ENCODE results near the gene HAUS8. TPM values are rescaled to one million over a fixed set of nuclear protein-coding genes. Genes with fewer than 3 reads are reported as not detected.

HAUS8 gene, protein sequence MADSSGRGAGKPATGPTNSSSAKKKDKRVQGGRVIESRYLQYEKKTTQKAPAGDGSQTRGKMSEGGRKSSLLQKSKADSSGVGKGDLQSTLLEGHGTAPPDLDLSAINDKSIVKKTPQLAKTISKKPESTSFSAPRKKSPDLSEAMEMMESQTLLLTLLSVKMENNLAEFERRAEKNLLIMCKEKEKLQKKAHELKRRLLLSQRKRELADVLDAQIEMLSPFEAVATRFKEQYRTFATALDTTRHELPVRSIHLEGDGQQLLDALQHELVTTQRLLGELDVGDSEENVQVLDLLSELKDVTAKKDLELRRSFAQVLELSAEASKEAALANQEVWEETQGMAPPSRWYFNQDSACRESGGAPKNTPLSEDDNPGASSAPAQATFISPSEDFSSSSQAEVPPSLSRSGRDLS
- 22.4 TPM for polyA plus RNA-seq (2013, experiment 1 of 2; ENCODE audit: insufficient read length)
- polyA plus RNA-seq (2013, experiment 2 of 2; ENCODE audit: insufficient read length), result 3.6 TPM

DNA sequence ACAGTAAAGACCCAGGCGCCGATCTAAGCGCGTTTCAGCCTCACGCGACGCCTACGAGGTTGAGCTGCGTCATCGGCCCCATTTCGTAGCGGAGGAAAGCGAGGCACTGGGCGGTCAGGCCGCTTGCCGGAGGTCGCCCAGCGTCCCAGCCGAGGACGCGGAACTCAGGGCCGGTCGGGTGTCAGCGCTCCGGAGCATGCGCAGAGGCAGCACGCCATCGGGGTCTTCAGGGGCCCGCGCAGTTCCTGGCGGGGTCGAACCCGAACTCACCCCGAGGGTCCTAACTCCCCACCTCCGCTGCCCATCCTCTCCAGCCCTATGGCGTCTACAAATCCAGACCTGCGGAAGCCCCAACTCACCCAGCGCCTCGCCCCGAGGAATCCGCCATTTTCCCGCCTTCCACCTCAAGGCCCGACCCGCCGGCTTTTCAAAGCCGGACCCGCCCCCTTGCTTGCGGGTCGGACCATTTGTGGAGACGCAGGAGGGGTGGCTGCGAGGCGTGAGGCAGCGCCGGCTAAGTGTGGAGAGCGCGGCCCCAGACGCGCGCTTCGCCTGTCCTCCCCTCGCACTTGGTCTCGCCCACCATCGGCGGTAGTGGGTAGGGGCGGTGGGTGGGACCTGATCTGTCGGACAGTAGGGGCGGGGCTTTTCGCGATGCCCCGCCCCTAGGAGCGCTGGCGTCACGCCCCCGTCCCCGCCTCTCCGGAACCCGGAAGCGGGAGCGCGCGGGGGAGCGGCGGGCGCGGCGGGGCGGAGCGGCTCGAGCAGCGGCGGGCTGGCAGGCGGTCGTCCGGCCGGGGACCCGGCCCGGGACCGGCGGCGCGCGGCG, at the start of gene HAUS8, which contains the start of gene MYO9B:
HAUS8 (minus strand) TSS at position 418 of the 829 bp plus-strand sequence; CDS start at position 388, 30 bp downstream.
MYO9B (plus strand) TSS at position 743 of the 829 bp plus-strand sequence. CDS start 25,941 bp downstream, outside the sequence.
- DNase-seq, result peak; percentile 99

DNA sequence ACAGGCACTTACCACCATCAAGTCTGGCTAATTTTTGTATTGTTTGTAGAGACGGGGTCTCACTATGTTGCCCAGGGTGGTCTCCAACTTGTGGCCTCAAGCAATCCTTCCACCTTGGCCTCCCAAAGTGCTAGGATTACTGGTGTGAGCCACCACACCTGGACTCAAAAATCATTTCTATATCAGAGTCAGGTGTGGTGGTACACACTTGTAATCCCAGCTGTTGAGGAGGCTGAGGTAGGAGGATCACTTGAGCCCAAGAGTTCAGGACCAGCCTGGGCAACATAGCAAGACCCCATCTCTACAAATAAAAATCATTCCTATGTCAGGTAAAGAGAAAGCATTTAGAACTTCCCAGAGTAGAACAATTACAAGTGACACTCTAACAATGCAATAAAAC, 48.8 kb upstream of the HAUS8 start:
- no peak for DNase-seq

GRCh38 chr19:17123041-17123440, 47.8 kb upstream of the HAUS8 start:
- no peak for DNase-seq

DNA sequence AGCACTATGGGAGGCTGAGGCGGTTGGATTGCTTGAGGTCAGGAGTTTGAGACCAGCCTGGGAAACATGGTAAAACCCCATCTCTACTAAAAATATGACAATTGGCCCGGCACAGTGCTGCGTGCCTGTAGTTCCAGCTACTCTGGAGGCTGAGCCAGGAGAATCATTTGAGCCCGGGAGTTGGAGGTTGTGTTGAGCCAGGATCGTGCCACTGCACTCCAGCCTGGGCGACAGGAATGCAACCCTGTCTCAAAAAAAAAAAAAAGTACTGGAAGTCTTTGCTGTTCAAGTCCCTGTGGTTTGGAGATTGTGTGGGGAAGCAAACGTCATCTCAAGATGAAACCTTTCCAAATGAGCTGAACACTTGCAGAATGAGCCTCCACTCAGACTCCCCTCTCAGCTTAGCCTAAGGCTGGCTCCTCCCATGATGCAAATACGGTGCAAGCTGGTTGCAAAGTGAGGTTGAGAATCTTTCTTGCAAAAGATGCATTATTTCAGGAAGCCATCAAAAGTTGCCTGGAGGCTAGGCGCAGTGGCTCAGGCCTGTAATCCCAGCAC, 46.6 kb upstream of the HAUS8 start:
- peak; percentile 23 for DNase-seq

DNA sequence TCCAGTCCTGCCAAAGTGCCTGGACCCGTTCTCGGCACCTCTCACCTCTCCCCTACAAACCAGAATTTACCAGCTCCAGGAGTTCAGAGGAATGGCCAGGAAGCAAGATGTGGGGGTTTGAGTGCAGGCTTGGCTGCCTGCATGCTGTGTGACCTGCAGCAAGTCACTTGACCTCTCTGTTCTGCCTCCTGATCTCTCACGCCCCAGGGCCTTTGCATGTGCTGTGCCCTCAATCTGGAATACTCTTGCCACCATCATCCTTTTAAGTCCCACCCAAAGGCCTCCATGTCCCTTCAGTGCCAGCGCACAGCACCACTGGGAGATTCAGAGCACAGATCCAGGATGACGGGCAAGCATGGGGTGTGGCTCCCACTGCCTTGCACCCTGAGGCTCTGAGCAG, 43.7 kb upstream of the HAUS8 start:
- no peak for DNase-seq

DNA sequence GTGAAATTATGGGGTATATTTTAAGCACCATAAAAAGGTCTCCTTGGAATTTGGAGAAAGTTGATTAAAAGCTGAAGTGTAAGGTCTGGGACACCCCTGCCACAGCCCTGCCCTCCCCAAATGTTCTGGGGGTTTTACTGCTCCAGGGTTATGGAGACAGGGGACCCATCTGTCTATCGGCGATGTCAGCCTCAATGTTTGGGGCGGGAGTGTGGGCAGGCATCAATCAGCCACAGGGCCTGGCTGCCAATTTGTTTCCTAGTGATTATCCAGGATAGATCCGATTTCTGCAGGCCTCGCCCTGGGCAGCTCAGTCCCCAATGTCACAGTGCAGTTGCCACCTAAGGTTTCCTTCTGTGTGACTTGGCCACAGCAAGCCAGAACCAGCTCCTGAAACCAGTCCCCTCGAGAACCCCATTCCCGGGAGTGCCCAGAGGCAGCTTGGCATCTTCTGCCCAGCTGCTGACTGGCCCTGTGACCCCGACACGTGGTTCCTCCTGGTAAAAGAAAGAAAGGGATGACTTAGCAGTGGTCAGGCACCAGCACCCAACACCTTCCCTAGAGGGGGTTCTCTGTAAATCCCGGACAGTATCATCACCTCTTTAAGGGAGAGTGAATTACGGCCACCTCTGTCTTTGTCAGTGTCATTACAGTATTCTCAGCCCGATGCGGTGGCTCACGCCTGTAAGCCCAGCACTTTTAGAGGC, 41.9 kb upstream of the HAUS8 start:
- no peak for DNase-seq

GRCh38 chr19:17114414-17114831, 39.2 kb upstream of the HAUS8 start:
- no peak for DNase-seq

- DNase-seq, result no peak
These were observed 38.0 kb upstream of the HAUS8 start for GRCh38 chr19:17113127-17113785.

- no peak for DNase-seq
These were observed 37.4 kb upstream of the HAUS8 start for GRCh38 chr19:17112700-17113099.

DNA sequence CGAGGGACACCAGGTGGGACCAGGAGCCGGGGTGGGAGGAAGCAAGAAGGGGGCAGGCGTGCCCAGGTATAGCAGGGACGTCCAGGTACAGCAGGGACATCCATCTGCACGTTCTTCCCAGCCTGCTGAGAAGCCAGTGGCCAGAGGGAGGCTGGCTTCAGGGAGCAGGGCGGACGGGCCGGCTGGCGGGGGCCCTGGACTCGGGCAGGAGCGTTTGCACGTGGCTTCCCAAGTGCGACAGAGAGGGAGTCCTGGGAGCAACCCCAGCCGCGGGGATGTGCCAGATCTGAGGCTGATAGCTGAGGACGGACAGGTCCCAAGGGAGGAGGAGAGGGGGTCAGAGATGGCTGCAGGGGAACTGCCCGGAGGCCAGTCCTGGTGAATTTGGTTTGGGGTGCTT, 37.0 kb upstream of the HAUS8 start:
- DNase-seq, result no peak

- no peak for DNase-seq
These were observed 36.5 kb upstream of the HAUS8 start for GRCh38 chr19:17111766-17112165.

- no peak for DNase-seq
These were observed 35.3 kb upstream of the HAUS8 start for GRCh38 chr19:17110599-17110966.

- no peak for DNase-seq
These were observed 34.8 kb upstream of the HAUS8 start for GRCh38 chr19:17109962-17110598.

DNA sequence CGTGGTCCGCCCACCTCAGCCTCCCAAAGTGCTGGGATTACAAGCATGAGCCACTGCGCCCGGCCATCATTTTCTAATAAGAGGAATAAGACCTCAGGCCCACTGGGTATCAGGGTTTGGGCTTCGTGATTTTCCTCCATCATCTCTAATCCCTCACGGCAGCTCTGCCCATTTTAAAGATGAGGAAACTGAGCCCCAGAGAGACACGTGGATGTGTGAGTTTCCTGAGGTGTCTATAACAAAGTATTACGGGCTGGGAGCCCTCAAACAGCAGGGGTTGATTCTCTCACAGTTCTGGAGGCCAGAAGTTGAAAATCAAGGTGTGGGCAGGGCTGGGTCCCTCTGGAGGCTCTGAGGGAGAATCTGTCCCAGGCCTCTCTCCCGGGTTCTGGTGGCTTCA, 34.0 kb upstream of the HAUS8 start:
- no peak for DNase-seq

- no peak for DNase-seq
These were observed 33.2 kb upstream of the HAUS8 start for GRCh38 chr19:17108453-17108784.

GRCh38 chr19:17107546-17108452, 32.5 kb upstream of the HAUS8 start:
- peak; percentile 98 for DNase-seq

DNA sequence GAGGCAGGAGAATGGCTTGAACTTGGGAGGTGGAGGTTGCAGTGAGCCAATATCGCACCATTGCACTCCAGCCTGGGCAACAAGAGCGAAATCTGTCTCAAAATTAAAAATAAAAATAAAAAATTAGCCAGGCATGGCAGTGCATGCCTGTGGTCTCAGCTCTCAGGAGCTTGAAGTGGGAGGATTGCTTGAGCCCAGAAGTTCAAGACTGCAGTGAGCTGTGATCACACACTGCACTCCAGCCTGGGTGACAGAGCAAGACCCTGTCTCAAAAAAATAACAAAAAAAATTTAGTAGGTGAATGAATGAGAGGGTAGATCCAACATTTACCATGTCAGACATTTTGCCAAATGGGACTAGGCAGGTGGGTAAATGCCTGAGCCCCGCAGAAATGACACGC, 31.7 kb upstream of the HAUS8 start:
- DNase-seq, result peak; percentile 25

DNA sequence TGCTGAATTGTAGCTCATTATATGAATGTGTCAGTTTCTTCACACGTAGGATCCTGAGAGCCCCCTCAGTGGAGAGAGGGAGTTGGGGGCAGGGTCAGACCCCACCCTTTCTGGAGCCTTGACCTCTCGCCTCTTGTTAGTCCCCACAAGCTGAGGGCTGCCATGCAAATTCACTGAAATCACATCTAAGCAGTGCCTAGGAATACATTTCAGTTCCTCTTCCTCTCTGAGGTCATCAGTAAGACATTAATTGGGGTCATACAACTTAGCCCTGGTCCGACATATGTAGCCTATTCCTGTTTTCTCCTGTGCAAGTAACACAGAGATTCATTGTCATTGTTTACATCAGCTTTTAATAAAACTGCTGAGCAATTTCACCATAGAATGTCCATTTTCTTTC, 30.3 kb upstream of the HAUS8 start:
- DNase-seq, result no peak

- DNase-seq, result no peak
These were observed 29.4 kb upstream of the HAUS8 start for GRCh38 chr19:17104679-17105078.

GRCh38 chr19:17103177-17103576, 27.9 kb upstream of the HAUS8 start:
- peak; percentile 51 for DNase-seq
